COR-L47 (cell line): ENCODE measurements around the gene URB1.
"Not testable (repeated sequence)": the region's sequence is repeated elsewhere in the genome, so short reads cannot be mapped to it uniquely, and the experiment has no call there.

Experiments used
- DNase-seq: peaks from one replicate; lab custom pipeline; 2025; lab: John Stamatoyannopoulos, UW

URB1 gene

GRCh38 chr21:32282992-32283391 is 109.8 kb downstream of the URB1 start:
- no peak for DNase-seq

- no peak for DNase-seq
Observed at GRCh38 chr21:32281531-32281930, 111.3 kb downstream of the URB1 start.

GRCh38 chr21:32279377-32279680 is 113.5 kb downstream of the URB1 start:
- no peak for DNase-seq

GRCh38 chr21:32278518-32279376 is 114.1 kb downstream of the URB1 start, which contains the start of gene MIS18A:
TSS of gene MIS18A (minus strand) at chr21:32279049. CDS start at chr21:32279014, 35 bp downstream.
- DNase-seq = peak; percentile 94

- no peak for DNase-seq
Observed at GRCh38 chr21:32278103-32278502, 114.7 kb downstream of the URB1 start.

GRCh38 chr21:32276671-32277070 is 116.1 kb downstream of the URB1 start:
- no peak for DNase-seq

GRCh38 chr21:32270748-32271147 is 122.1 kb downstream of the URB1 start:
- DNase-seq = no peak

GRCh38 chr21:32265321-32265720 is 127.5 kb downstream of the URB1 start:
- not testable (repeated sequence) for DNase-seq

- no peak for DNase-seq
Observed at GRCh38 chr21:32261929-32262328, 130.9 kb downstream of the URB1 start.
